Measurements from ENCODE around the gene C22orf15.

- TF ChIP-seq CTCF (conservative IDR thresholded peaks at IDR 0.05; ENCODE audit: low read depth, low read length) (no peak), EZH2 (IDR thresholded peaks at IDR 0.05; ENCODE audit: borderline replicate concordance, low read depth, low read length, poor library complexity, severe bottlenecking) (no peak)
Measured at GRCh38 chr22:23762842-23763578, at the start of gene C22orf15.
